ENCODE data around the gene THAP6.
"Not testable (repeated sequence)": the region's sequence is repeated elsewhere in the genome, so short reads cannot be mapped to it uniquely, and the experiment has no call there.

Gene THAP6

DNA sequence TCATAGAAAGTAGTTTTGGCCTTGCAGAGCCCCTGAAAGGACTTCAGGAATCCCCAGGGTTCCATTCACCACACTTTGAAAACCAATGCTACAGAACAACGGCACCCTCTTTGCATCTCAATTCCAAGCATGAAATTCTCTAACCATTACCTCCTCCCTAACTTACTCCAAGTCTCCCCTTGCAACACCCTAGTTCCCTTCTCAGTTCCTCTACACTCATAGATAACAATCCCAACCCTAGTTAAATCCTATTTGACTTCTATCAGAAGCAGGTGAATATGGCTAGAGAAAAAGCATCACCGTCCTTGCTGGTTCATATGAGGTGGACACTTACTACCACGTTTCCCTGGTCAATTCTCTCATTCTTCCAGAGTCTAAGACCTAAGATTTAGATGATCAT lies 2.4 kb upstream of the THAP6 start:
- H3K27me3 ChIP-seq (ENCODE audit: insufficient read depth, insufficient read length), result no peaks in the 10 kb centered on the region
- H3K9ac ChIP-seq (ENCODE audit: insufficient read length, low read depth), result no peak overlapping the region
- no peaks in the 10 kb centered on the region for H3K9me3 ChIP-seq (ENCODE audit: insufficient read depth, low read length)
- no peaks in the 10 kb centered on the region for H3K4me1 ChIP-seq (ENCODE audit: insufficient read depth, insufficient read length)
- H3K36me3 ChIP-seq (ENCODE audit: insufficient read depth, insufficient read length, low read length), result peaks cover 22% of the 10 kb centered on the region
- H3K4me3 ChIP-seq (ENCODE audit: insufficient read length, low read depth), result no peak overlapping the region
- TF ChIP-seq SUZ12 (IDR thresholded peaks at IDR 0.05; ENCODE audit: extremely low read depth, insufficient read depth, insufficient read length) (no peak), ZNF274 (IDR thresholded peaks at IDR 0.05; ENCODE audit: low read depth, low read length) (no peak), YY1 (IDR thresholded peaks at IDR 0.05; ENCODE audit: insufficient read depth, insufficient read length) (no peak)
- no peak for DNase-seq (ENCODE audit: low read depth, low spot score)

DNA sequence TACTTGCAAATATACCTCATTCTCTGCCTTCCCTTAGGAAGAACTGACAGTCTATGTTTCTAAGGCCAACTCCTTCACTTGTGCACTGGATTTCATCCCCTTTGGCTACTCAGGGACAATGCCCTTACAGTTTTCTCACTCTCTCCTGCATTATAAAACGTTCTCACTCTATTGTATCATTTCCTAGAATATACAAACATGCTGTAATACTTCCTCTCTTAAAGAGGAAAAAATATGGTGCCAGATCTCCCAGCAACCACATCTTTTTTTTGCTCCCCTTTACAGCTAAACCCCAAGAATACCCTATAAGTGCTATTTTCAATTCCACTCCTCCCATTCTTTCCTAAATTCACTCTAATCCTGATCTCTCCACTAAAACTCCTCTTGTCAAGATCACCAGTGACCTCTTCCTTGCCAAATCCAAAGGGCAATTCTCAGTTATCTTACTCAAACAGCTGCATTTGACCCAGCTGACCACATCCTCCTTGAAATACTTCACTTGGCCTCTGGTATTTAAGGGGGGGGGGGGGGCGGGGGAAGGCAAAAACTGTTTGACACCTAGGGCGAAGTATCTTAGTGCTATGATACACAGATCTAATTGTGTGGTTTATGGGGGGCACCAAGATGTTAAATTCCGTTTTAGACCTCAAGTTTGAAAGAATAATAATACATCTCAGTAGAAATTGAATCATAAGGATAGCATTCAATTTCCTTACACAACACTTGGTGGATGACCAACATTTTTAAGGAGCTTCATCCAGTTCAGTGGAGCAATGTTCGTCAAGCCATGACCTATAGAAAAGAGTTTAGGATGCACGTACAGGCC lies 1.7 kb upstream of the THAP6 start:
- no peaks in the 10 kb centered on the region for H3K4me1 ChIP-seq (ENCODE audit: insufficient read depth, insufficient read length)
- H3K4me3 ChIP-seq (ENCODE audit: insufficient read length, low read depth), result no peak overlapping the region
- peaks cover 28% of the 10 kb centered on the region for H3K36me3 ChIP-seq (ENCODE audit: insufficient read depth, insufficient read length, low read length)

DNA sequence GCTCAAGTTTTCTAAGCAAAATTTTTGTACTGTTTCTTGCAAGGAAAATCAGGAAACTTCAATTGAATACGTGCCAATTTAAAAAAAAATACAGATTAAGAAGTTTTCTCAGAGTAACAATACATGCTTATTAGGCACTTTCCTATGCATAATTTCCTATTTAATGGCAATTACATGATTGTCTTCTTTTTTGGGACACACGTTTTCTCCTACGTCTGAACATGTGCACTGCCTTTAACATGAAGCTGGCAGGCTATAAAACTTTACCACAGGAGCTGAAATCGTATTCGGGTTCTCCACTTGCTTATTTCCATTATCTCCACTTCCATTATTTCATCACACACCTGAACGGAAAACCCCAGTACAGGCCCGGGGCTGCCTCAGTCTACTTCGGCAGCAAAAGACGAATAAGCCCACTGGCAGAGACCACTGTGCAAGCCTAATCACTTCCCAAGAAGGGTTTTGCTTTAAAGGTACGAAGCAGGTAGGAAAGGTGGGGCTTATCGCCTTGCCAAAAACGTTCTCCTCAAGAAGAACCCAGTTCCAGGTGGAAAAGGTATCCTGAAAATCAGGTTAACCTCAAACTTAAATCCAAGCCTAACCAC lies 645 bp upstream of the THAP6 start:
- H3K4me3 ChIP-seq (ENCODE audit: insufficient read length, low read depth), result peak overlapping the region; percentile 91
- H3K9me3 ChIP-seq (ENCODE audit: insufficient read depth, low read length), result no peaks in the 10 kb centered on the region
- no peak for DNase-seq (ENCODE audit: low read depth, low spot score)
- peaks cover 29% of the 10 kb centered on the region for H3K36me3 ChIP-seq (ENCODE audit: insufficient read depth, insufficient read length, low read length)
- H3K9ac ChIP-seq (ENCODE audit: insufficient read length, low read depth), result peak overlapping the region; percentile 73
- no peaks in the 10 kb centered on the region for H3K4me1 ChIP-seq (ENCODE audit: insufficient read depth, insufficient read length)
- no peaks in the 10 kb centered on the region for H3K27me3 ChIP-seq (ENCODE audit: insufficient read depth, insufficient read length)
- TF ChIP-seq ZNF274 (IDR thresholded peaks at IDR 0.05; ENCODE audit: low read depth, low read length), result no peak
- TF ChIP-seq YY1 (IDR thresholded peaks at IDR 0.05; ENCODE audit: insufficient read depth, insufficient read length), result no peak
- TF ChIP-seq SUZ12 (IDR thresholded peaks at IDR 0.05; ENCODE audit: extremely low read depth, insufficient read depth, insufficient read length), result no peak

More for the DNA sequence above, 1.7 kb upstream of the THAP6 start:
- Histone ChIP-seq H3K9me3 (ENCODE audit: insufficient read depth, low read length) (no peaks in the 10 kb centered on the region), H3K9ac (ENCODE audit: insufficient read length, low read depth) (no peak overlapping the region), H3K27me3 (ENCODE audit: insufficient read depth, insufficient read length) (no peaks in the 10 kb centered on the region)
- no peak for TF ChIP-seq YY1 (IDR thresholded peaks at IDR 0.05; ENCODE audit: insufficient read depth, insufficient read length)
- no peak for DNase-seq (ENCODE audit: low read depth, low spot score)

DNA sequence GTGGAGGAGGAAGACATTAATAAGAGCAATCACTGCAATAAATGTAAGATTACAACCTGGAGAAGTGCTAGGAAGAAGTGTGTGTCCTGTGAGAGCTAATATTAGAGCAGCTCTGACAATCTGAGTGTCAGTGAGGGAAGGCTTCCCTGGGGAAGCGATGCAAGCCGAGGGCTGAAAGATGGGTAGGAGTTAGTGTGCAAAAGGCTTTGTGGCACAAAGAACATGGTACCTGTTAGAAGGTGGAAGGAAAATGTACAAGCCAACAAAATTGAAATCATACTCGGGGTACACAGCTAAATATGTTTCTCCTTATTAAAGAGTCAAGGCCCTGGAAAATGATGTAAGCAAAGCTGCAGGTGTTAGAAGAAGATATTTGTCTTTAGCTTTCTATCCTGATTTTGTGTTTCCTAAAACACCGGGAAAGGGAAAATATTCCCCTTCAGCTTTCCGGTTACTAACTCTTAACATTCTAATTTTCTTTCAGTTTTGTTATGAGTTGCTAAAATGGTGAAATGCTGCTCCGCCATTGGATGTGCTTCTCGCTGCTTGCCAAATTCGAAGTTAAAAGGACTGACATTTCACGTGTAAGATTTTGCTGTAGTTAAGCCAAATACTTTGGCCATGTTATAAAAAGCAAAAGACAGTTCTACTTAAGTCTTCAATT lies 808 bp downstream of the THAP6 start:
- H3K9ac ChIP-seq (ENCODE audit: insufficient read length, low read depth), result peak overlapping the region; percentile 88
- peaks cover 27% of the 10 kb centered on the region for H3K36me3 ChIP-seq (ENCODE audit: insufficient read depth, insufficient read length, low read length)
- no peak for TF ChIP-seq ZNF274 (IDR thresholded peaks at IDR 0.05; ENCODE audit: low read depth, low read length)
- TF ChIP-seq SUZ12 (IDR thresholded peaks at IDR 0.05; ENCODE audit: extremely low read depth, insufficient read depth, insufficient read length), result no peak
- no peak for TF ChIP-seq YY1 (IDR thresholded peaks at IDR 0.05; ENCODE audit: insufficient read depth, insufficient read length)
- H3K9me3 ChIP-seq (ENCODE audit: insufficient read depth, low read length), result no peaks in the 10 kb centered on the region
- no peak for DNase-seq (ENCODE audit: low read depth, low spot score)
- no peaks in the 10 kb centered on the region for H3K27me3 ChIP-seq (ENCODE audit: insufficient read depth, insufficient read length)
- H3K4me1 ChIP-seq (ENCODE audit: insufficient read depth, insufficient read length), result no peaks in the 10 kb centered on the region
- H3K4me3 ChIP-seq (ENCODE audit: insufficient read length, low read depth), result peak overlapping the region; percentile 91

DNA sequence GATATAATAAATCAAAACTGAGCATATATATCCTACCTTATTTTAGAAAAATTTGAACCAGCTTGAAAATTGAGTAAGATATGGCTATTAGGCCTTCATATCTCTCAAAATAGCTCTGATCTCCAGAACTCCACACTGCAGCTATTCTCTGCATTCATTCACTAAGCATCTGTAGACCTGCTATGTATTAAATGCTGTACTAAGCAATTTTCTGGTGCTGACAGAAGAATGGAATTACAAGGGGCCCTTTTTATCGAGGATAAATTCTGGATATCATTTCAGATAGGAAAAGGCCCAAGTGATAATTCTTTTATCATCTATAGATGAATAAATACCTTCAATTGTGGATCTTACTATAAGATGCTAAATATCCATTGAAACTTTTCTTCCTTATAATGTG lies 1.9 kb downstream of the THAP6 start:
- TF ChIP-seq ZNF274 (IDR thresholded peaks at IDR 0.05; ENCODE audit: low read depth, low read length), result no peak
- TF ChIP-seq SUZ12 (IDR thresholded peaks at IDR 0.05; ENCODE audit: extremely low read depth, insufficient read depth, insufficient read length), result no peak
- no peak for TF ChIP-seq YY1 (IDR thresholded peaks at IDR 0.05; ENCODE audit: insufficient read depth, insufficient read length)
- H3K36me3 ChIP-seq (ENCODE audit: insufficient read depth, insufficient read length, low read length), result peaks cover 27% of the 10 kb centered on the region
- no peaks in the 10 kb centered on the region for H3K9me3 ChIP-seq (ENCODE audit: insufficient read depth, low read length)
- DNase-seq (ENCODE audit: low read depth, low spot score), result no peak
- H3K27me3 ChIP-seq (ENCODE audit: insufficient read depth, insufficient read length), result no peaks in the 10 kb centered on the region
- H3K4me3 ChIP-seq (ENCODE audit: insufficient read length, low read depth), result no peak overlapping the region
- H3K9ac ChIP-seq (ENCODE audit: insufficient read length, low read depth), result no peak overlapping the region
- no peaks in the 10 kb centered on the region for H3K4me1 ChIP-seq (ENCODE audit: insufficient read depth, insufficient read length)

DNA sequence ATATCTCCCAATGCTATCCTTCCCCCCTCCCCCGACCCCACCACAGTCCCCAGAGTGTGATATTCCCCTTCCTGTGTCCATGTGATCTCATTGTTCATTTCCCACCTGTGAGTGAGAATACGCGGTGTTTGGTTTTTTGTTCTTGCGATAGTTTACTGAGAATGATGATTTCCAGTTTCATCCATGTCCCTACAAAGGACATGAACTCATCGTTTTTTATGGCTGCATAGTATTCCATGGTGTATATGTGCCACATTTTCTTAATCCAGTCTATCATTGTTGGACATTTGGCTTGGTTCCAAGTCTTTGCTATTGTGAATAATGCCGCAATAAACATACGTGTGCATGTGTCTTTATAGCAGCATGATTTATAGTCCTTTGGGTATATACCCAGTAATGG lies 5.2 kb downstream of the THAP6 start:
- not testable (repeated sequence) for H3K9ac ChIP-seq (ENCODE audit: insufficient read length, low read depth); H3K4me3 ChIP-seq (ENCODE audit: insufficient read length, low read depth); H3K9me3 ChIP-seq (ENCODE audit: insufficient read depth, low read length); H3K4me1 ChIP-seq (ENCODE audit: insufficient read depth, insufficient read length); H3K27me3 ChIP-seq (ENCODE audit: insufficient read depth, insufficient read length); DNase-seq (ENCODE audit: low read depth, low spot score)
- peaks cover 27% of the 10 kb centered on the region for H3K36me3 ChIP-seq (ENCODE audit: insufficient read depth, insufficient read length, low read length)

DNA sequence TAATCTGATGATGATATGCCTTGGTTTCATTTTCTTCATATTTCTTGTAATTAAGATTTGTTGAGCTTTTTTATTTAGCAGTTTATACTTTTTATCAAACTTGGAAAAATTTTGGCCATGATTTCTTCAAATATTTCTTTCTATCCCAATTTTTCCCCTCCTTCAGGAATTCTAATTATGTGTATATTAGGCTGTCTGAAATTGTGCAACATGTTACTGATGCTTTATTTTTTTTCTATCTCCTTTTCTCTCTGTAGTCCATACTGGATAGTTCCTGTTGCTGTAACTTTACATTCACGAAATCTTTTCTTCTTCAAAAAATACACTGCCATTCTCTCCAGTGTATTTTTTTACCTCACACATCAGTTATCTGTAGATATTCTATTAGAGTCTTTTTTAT lies 10.8 kb downstream of the THAP6 start:
- no peak overlapping the region for H3K9ac ChIP-seq (ENCODE audit: insufficient read length, low read depth)
- DNase-seq (ENCODE audit: low read depth, low spot score), result no peak
- H3K36me3 ChIP-seq (ENCODE audit: insufficient read depth, insufficient read length, low read length), result peaks cover 35% of the 10 kb centered on the region
- H3K4me1 ChIP-seq (ENCODE audit: insufficient read depth, insufficient read length), result peaks cover 2% of the 10 kb centered on the region
- H3K4me3 ChIP-seq (ENCODE audit: insufficient read length, low read depth), result no peak overlapping the region
- TF ChIP-seq YY1 (IDR thresholded peaks at IDR 0.05; ENCODE audit: insufficient read depth, insufficient read length) (no peak), SUZ12 (IDR thresholded peaks at IDR 0.05; ENCODE audit: extremely low read depth, insufficient read depth, insufficient read length) (no peak), ZNF274 (IDR thresholded peaks at IDR 0.05; ENCODE audit: low read depth, low read length) (no peak)
- H3K9me3 ChIP-seq (ENCODE audit: insufficient read depth, low read length), result no peaks in the 10 kb centered on the region
- no peaks in the 10 kb centered on the region for H3K27me3 ChIP-seq (ENCODE audit: insufficient read depth, insufficient read length)

Measured in NT2/D1 (cell line).